HepG2 (cell line): ENCODE results near the gene ALKBH5.

Experiments used
- KAT8 ChIP-seq: IDR thresholded peaks from 2 replicates; pipeline ENCODE4 v1.6.1; 2016; ENCODE audit warnings: missing genetic modification reagents, missing compliant biosample characterization
- NFIC ChIP-seq: IDR thresholded peaks from 2 replicates; pipeline ENCODE4 v1.6.1; 2012; ENCODE audit warnings: mild to moderate bottlenecking, low read length, inconsistent platforms
- SIN3A ChIP-seq: IDR thresholded peaks from 2 replicates; pipeline ENCODE4 v1.6.1; 2011; ENCODE audit warnings: low read depth, mild to moderate bottlenecking, control low read depth, low read length, borderline replicate concordance
- SYNCRIP ChIP-seq: fragments of 200-400 bp; formaldehyde crosslinking; IDR thresholded peaks from 2 replicates; pipeline ENCODE4 v1.6.1; 2018; ENCODE audit warnings: mild to moderate bottlenecking, low read depth, low read length; ENCODE audit not compliant: insufficient read depth

DNA sequence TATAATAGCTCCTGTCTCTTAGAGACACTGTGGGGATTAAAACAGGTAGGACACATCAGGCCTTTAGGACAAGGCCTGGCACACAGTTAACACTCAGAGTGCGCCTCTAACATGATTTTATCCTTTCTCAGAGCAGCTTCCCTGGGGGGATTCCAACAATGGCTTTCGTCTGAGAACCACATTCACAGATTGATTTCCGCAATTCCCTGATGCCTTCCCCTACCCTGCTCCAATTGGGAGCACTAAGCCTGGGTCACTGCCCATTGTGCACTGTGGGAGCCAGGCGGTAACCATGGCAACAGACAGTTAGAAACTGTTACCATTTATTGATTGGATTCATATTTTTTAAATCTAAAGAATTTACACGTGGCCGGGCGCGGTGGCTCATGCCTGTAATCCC is 5.9 kb upstream of the ALKBH5 start:
- TF ChIP-seq SIN3A: no peak
- no peak for TF ChIP-seq KAT8 (CRISPR knock-in tag)
- no peak for TF ChIP-seq SYNCRIP
- TF ChIP-seq NFIC: no peak
